Kidney (tissue), 14 donors: ENCODE data around the gene FEM1B. TPM values are rescaled to one million over a fixed set of nuclear protein-coding genes. Genes with fewer than 3 reads are reported as not detected.

Experiments
- DNase-seq, 5 donors: peaks; one replicate each; pipeline ENCODE4 v3.0.0-alpha.2; 2013 to 2020
- FAIRE-seq: peaks from 2 replicates; lab custom pipeline; 2012; peaks lifted over from hg19 to GRCh38; lab: Jason Lieb, UNC
- H3K27ac ChIP-seq, 2 donors: one replicate each; pipeline ENCODE4 v1.7.0; 2013; ENCODE audit warnings: low read depth in 2 of 2, low read length in 2 of 2, inconsistent platforms in 1 of 2
- H3K27me3 ChIP-seq: one replicate; pipeline ENCODE4 v1.7.1; 2013; ENCODE audit warnings: low read length, inconsistent platforms; ENCODE audit not compliant: control insufficient read depth, insufficient read depth
- H3K36me3 ChIP-seq, 3 donors: one replicate each; pipeline versions ENCODE4 v1.7.0 to v1.7.1; 2013; ENCODE audit warnings: low read length in 3 of 3, control low read depth in 1 of 3, inconsistent platforms in 1 of 3; ENCODE audit not compliant: insufficient read depth in 3 of 3, control insufficient read depth in 2 of 3
- H3K4me1 ChIP-seq, 3 donors: one replicate each; pipeline versions ENCODE4 v1.7.0 to v1.7.1; 2013; ENCODE audit warnings: low read length in 3 of 3, inconsistent platforms in 1 of 3, low read depth in 1 of 3; ENCODE audit not compliant: control insufficient read depth in 2 of 3, insufficient read depth in 2 of 3
- H3K4me3 ChIP-seq, 3 donors: one replicate each; pipeline versions ENCODE4 v1.7.0 to v1.8.1; 2013; ENCODE audit warnings: low read length in 3 of 3, control low read depth in 1 of 3, inconsistent platforms in 1 of 3
- H3K9ac ChIP-seq, 3 donors: one replicate each; pipeline versions ENCODE4 v1.7.0 to v1.7.1; 2013; ENCODE audit warnings: low read length in 3 of 3, control low read depth in 1 of 3, inconsistent platforms in 1 of 3
- H3K9me3 ChIP-seq, 3 donors: one replicate each; pipeline versions ENCODE4 v1.7.0 to v1.7.1; 2013; ENCODE audit warnings: low read length in 3 of 3, control low read depth in 1 of 3, inconsistent platforms in 1 of 3; ENCODE audit not compliant: control insufficient read depth in 2 of 3, insufficient read depth in 1 of 3
- CTCF ChIP-seq: IDR thresholded peaks from 3 replicates; pipeline ENCODE4 v1.5.1; 2012; ENCODE audit warnings: mild to moderate bottlenecking, moderate library complexity, borderline replicate concordance; ENCODE audit not compliant: insufficient read depth; ENCODE audit errors: extremely low read depth
- intact Hi-C: fragments of 100-400 bp; cut with DNase I; formaldehyde crosslinking; loops from one replicate; pipeline ENCODE4 v1.11.1; 2022
- polyA plus RNA-seq: library from polyadenylated mRNA; stranded (reverse); fragments of 350-450 nt; fragmentation: Illumina TruSeq; extraction: RNeasy Lipid Tissue Mini Kit (QIAGEN cat#74804); gene quantifications from one replicate; pipeline ENCODE4 v1.2.3, GENCODE V29; 2014; ENCODE audit warnings: low read depth, low replicate concordance; ENCODE audit not compliant: insufficient read depth
- total RNA-seq: library from RNA; stranded (reverse); fragmentation: NEBNext Ultra II Directional; extraction: Animal tissue kit (Norgen Biotek cat#: 25700); gene quantifications from one replicate; pipeline ENCODE4 v1.2.1, GENCODE V29; 2021
- donor health status: control.
- donor health status: control.
- donor health status: control.
- donor health status: control.
- donor health status: control.
- donor health status: DM: yes; HTN: yes; CAD: no.
- donor health status: Normal renal cell carcinoma (clear cell type).

FEM1B gene
- total and polyA plus RNA-seq, 2 donors from 2014 or later = 9.8 to 47.6 TPM

GRCh38 chr15:68228971-68229385 lies 48.6 kb upstream of the FEM1B start:
- Histone ChIP-seq H3K27me3 (no peaks in the 10 kb centered on the region), H3K27ac (peak overlapping the region; percentile 74 to 87), H3K4me1 (peaks cover 0 to 17% (median 15%) of the 10 kb centered on the region in 3 donors), H3K9me3 (no peaks in the 10 kb centered on the region), H3K4me3 (peak overlapping the region; percentile 46 to 82 (median 50)), H3K36me3 (no peaks in the 10 kb centered on the region), H3K9ac (peak overlapping the region in 2 of 3 donors; percentile 66 to 76)
- FAIRE-seq (no peak), DNase-seq (peak in 3 of 5 donors; percentile 18 to 71 (median 33))
- intact Hi-C loops = no loop called here
- TF ChIP-seq CTCF = no peak

GRCh38 chr15:68229386-68230156 lies 48.0 kb upstream of the FEM1B start, which contains the start of gene CLN6:
CLN6 (minus strand) TSS chr15:68229728; CDS start chr15:68229584, 144 bp downstream.
- H3K27me3 ChIP-seq = no peaks in the 10 kb centered on the region
- TF ChIP-seq CTCF = no peak
- no peak for FAIRE-seq
- no peaks in the 10 kb centered on the region for H3K36me3 ChIP-seq
- peak; percentile 86 to 94 (median 92) for DNase-seq
- peaks cover 0 to 17% (median 15%) of the 10 kb centered on the region in 3 donors for H3K4me1 ChIP-seq
- H3K9me3 ChIP-seq = no peaks in the 10 kb centered on the region
- intact Hi-C loops = no loop called here
- H3K4me3 ChIP-seq = peak within 1 kb of the TSS; percentile 54 to 82 (median 63)
- peak within 1 kb of the TSS; percentile 43 to 76 (median 66) for H3K9ac ChIP-seq
- H3K27ac ChIP-seq = peak within 1 kb of the TSS; percentile 78 to 87

- FAIRE-seq (no peak), DNase-seq (peak in 2 of 5 donors; percentile 42 to 54)
- Histone ChIP-seq H3K9me3 (no peaks in the 10 kb centered on the region), H3K36me3 (no peaks in the 10 kb centered on the region), H3K27ac (peak overlapping the region; percentile 78 to 87), H3K4me3 (peak overlapping the region; percentile 54 to 82 (median 63)), H3K4me1 (peaks cover 0 to 17% (median 15%) of the 10 kb centered on the region in 3 donors), H3K27me3 (no peaks in the 10 kb centered on the region), H3K9ac (peak overlapping the region in 2 of 3 donors; percentile 43 to 56)
- intact Hi-C loops = no loop called here
- TF ChIP-seq CTCF = no peak
These were observed 47.1 kb upstream of the FEM1B start for GRCh38 chr15:68230157-68231100.
